ENCODE data around the gene TXNDC11.

DNA sequence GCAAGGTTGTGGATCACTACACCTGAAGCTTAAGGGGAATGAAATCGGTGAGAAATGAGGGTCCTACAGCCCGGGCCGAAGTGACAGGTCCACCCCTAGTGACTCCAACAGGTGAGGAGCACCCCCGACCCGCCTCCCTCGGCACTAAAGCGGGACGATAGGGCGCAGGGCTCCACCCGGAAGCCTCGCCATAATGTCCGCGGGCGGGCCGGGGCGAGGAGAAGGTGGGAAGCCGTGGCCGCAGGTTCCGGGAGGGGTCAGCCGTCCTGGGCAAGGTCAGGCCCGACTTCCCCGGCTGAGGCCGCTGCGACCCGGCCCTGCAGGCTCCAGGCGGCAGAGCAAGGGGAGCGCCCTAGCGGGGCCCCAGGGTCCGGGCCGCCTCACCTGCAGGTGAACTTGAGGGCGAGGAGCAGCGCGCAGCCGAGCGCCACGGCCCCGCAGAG, 543 bp downstream of the TXNDC11 start:
- TF ChIP-seq, protein P1, sequence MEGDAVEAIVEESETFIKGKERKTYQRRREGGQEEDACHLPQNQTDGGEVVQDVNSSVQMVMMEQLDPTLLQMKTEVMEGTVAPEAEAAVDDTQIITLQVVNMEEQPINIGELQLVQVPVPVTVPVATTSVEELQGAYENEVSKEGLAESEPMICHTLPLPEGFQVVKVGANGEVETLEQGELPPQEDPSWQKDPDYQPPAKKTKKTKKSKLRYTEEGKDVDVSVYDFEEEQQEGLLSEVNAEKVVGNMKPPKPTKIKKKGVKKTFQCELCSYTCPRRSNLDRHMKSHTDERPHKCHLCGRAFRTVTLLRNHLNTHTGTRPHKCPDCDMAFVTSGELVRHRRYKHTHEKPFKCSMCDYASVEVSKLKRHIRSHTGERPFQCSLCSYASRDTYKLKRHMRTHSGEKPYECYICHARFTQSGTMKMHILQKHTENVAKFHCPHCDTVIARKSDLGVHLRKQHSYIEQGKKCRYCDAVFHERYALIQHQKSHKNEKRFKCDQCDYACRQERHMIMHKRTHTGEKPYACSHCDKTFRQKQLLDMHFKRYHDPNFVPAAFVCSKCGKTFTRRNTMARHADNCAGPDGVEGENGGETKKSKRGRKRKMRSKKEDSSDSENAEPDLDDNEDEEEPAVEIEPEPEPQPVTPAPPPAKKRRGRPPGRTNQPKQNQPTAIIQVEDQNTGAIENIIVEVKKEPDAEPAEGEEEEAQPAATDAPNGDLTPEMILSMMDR (IDR thresholded peaks at IDR 0.05): peak in 2 of 4 experiments; percentile 1 to 21
- TF ChIP-seq POLR2A (IDR thresholded peaks at IDR 0.05) (no peak), POLR2AphosphoS5 (IDR thresholded peaks at IDR 0.05) (no peak)

Data from prostate gland (tissue), 2 donors.